CD8-positive, alpha-beta memory T cell (primary cell): ENCODE data around the gene STN1. TPM values are rescaled to one million over a fixed set of nuclear protein-coding genes. Genes with fewer than 3 reads are reported as not detected.

Experiments used
- CTCF ChIA-PET: fragments of 350-600 bp; sonication (Branson Sonifier 250); formaldehyde crosslinking; loops from one replicate; lab custom pipeline; 2021; ENCODE audit warnings: antibody characterized with exemption; lab: Charles Lee
- POLR2A ChIA-PET: fragments of 350-600 bp; sonication (Branson Sonifier 250); formaldehyde crosslinking; loops from one replicate; lab custom pipeline; 2021; ENCODE audit warnings: antibody characterized with exemption; lab: Charles Lee
- DNase-seq, 5 donors: peaks; one replicate each; pipeline versions ENCODE4 v3.0.0 to v3.0.0-alpha.2; 2020 to 2022; ENCODE audit warnings: mixed read lengths in 1 of 5
- H3K27ac ChIP-seq: one replicate; pipeline ENCODE4 v1.7.0; 2013; ENCODE audit warnings: low read depth, mild to moderate bottlenecking, low read length, moderate library complexity
- H3K27me3 ChIP-seq: 2 replicates; pipeline ENCODE4 v1.7.0; 2013; ENCODE audit warnings: low read length, mild to moderate bottlenecking; ENCODE audit not compliant: insufficient read depth, poor library complexity, severe bottlenecking
- H3K36me3 ChIP-seq: 2 replicates; pipeline ENCODE4 v1.7.0; 2013; ENCODE audit warnings: mild to moderate bottlenecking, low read length, moderate library complexity; ENCODE audit not compliant: insufficient read depth
- H3K4me1 ChIP-seq: 2 replicates; pipeline ENCODE4 v1.7.0; 2013; ENCODE audit warnings: mild to moderate bottlenecking, low read length, moderate library complexity; ENCODE audit not compliant: insufficient read depth
- H3K4me3 ChIP-seq: 2 replicates; pipeline ENCODE4 v1.7.0; 2013; ENCODE audit warnings: mild to moderate bottlenecking, low read length
- H3K9me3 ChIP-seq: 2 replicates; pipeline ENCODE4 v1.7.0; 2013; ENCODE audit warnings: mild to moderate bottlenecking, low read length
- H3K27ac Mint-ChIP-seq, 8 donors: one replicate each; pipeline ENCODE4 v1.8.0; 2020 to 2021; ENCODE audit warnings: mixed read lengths in 8 of 8, mild to moderate bottlenecking in 6 of 8, inconsistent platforms in 3 of 8, moderate library complexity in 3 of 8
- H3K27me3 Mint-ChIP-seq, 2 donors: one replicate each; pipeline ENCODE4 v1.8.0; 2020 to 2021; ENCODE audit warnings: mixed read lengths in 2 of 2, mild to moderate bottlenecking in 1 of 2, moderate library complexity in 1 of 2
- H3K36me3 Mint-ChIP-seq, 3 donors: one replicate each; pipeline ENCODE4 v1.8.0; 2020 to 2021; ENCODE audit warnings: mixed read lengths in 3 of 3, inconsistent platforms in 1 of 3, mild to moderate bottlenecking in 1 of 3
- H3K4me1 Mint-ChIP-seq, 3 donors: one replicate each; pipeline ENCODE4 v1.8.0; 2020 to 2021; ENCODE audit warnings: mixed read lengths in 3 of 3, inconsistent platforms in 1 of 3, mild to moderate bottlenecking in 1 of 3
- H3K4me3 Mint-ChIP-seq, 7 donors: one replicate each; pipeline ENCODE4 v1.8.0; 2020 to 2021; ENCODE audit warnings: mixed read lengths in 7 of 7, mild to moderate bottlenecking in 6 of 7, moderate library complexity in 4 of 7, inconsistent platforms in 2 of 7
- H3K9me3 Mint-ChIP-seq, 5 donors: one replicate each; pipeline ENCODE4 v1.8.0; 2020 to 2022; ENCODE audit warnings: mixed read lengths in 5 of 5, mild to moderate bottlenecking in 3 of 5, moderate library complexity in 2 of 5, inconsistent platforms in 1 of 5
- polyA plus RNA-seq: library from polyadenylated mRNA; unstranded; fragments of 300-500 nt; fragmentation: Illumina TruSeq; gene quantifications from one replicate; pipeline ENCODE4 v1.2.3, GENCODE V29; 2021
- total RNA-seq, 2 experiments: library from RNA; stranded (reverse); gene quantifications; one replicate each; pipeline ENCODE4 v1.2.3, GENCODE V29; 2021

Gene STN1
- total and polyA plus RNA-seq, 3 experiments from 2014 or later, result 23.6 to 101 (median 24.5) TPM

DNA sequence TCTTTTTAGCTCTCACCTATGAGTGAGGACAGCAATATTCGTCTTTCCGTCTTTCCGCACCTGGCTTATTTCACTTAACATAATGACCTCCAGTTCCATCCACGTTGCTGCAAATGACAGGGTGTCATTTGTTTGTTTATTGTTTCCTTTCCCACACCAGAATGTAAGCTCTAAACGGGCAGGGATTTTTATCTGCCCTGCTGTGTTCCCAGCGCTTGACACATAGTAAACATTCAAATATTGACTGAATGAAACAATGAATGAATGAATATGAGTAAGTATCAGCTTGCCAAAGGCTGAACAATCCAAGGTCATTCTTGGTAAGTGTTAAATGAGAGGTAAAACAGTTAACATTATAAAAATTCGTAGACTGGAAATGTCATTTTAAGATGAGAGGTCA lies 75.4 kb downstream of the STN1 start:
- peaks cover 5 to 10% of the 10 kb centered on the region in 2 donors for H3K27me3 Mint-ChIP-seq
- Histone ChIP-seq H3K36me3 (no peaks in the 10 kb centered on the region), H3K27me3 (no peaks in the 10 kb centered on the region), H3K4me1 (peaks cover 16% of the 10 kb centered on the region), H3K4me3 (no peak overlapping the region), H3K9me3 (no peaks in the 10 kb centered on the region), H3K27ac (no peak overlapping the region)
- peaks cover 13 to 18% (median 17%) of the 10 kb centered on the region in 3 donors for H3K4me1 Mint-ChIP-seq
- H3K27ac Mint-ChIP-seq, result no peak overlapping the region
- no peak overlapping the region for H3K4me3 Mint-ChIP-seq
- no peaks in the 10 kb centered on the region for H3K9me3 Mint-ChIP-seq
- no peak for DNase-seq
- ChIA-PET POLR2A (no interaction called here), CTCF (interaction anchor here (1.6 kb wide), 1 partner anchor 16 kb away, joined by 3 read pairs; no protein-coding TSS in a partner anchor)
- H3K36me3 Mint-ChIP-seq, result no peaks in the 10 kb centered on the region

GRCh38 chr10:103841519-103841918 lies 76.5 kb downstream of the STN1 start:
- DNase-seq, result no peak
- ChIA-PET POLR2A (no interaction called here), CTCF (interaction anchor here (1.6 kb wide), 1 partner anchor 17 kb away, joined by 3 read pairs; no protein-coding TSS in a partner anchor)
- H3K27ac ChIP-seq, result no peak overlapping the region
- Mint-ChIP-seq H3K4me1 (peaks cover 11 to 13% (median 12%) of the 10 kb centered on the region in 3 donors), H3K27me3 (peaks cover 5 to 10% of the 10 kb centered on the region in 2 donors), H3K27ac (peak overlapping the region in 1 of 8 donors; percentile 80), H3K9me3 (no peaks in the 10 kb centered on the region), H3K36me3 (no peaks in the 10 kb centered on the region), H3K4me3 (no peak overlapping the region)
- no peaks in the 10 kb centered on the region for H3K27me3 ChIP-seq
- H3K4me1 ChIP-seq, result peaks cover 13% of the 10 kb centered on the region
- no peaks in the 10 kb centered on the region for H3K36me3 ChIP-seq
- H3K4me3 ChIP-seq, result no peak overlapping the region
- no peaks in the 10 kb centered on the region for H3K9me3 ChIP-seq

DNA sequence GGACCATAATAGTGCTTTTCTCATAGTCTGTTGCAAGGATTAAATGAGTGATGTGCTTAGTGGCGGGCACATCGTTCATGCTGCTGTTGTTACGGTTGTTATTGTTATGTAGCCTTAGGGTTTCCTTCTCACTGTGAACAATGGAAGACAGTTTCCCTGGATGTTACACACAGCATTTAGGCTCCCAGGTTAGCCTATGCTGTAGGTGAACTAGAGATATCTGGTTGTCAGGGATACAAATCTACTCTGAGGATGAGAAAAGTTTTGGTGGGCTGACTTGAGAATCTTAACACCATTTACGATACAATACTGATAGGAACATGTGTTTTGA lies 77.3 kb downstream of the STN1 start:
- H3K4me3 Mint-ChIP-seq, result no peak overlapping the region
- no peak overlapping the region for H3K27ac ChIP-seq
- POLR2A ChIA-PET, result no interaction called here

GRCh38 chr10:103839872-103840739 lies 77.9 kb downstream of the STN1 start:
- Mint-ChIP-seq H3K36me3 (no peaks in the 10 kb centered on the region), H3K9me3 (no peaks in the 10 kb centered on the region), H3K4me3 (no peak overlapping the region), H3K4me1 (no peaks in the 10 kb centered on the region), H3K27ac (no peak overlapping the region), H3K27me3 (peaks cover 5 to 10% of the 10 kb centered on the region in 2 donors)
- ChIA-PET POLR2A (no interaction called here), CTCF (no interaction called here)
- H3K27me3 ChIP-seq, result no peaks in the 10 kb centered on the region
- no peak overlapping the region for H3K4me3 ChIP-seq
- no peaks in the 10 kb centered on the region for H3K4me1 ChIP-seq
- no peaks in the 10 kb centered on the region for H3K36me3 ChIP-seq
- no peaks in the 10 kb centered on the region for H3K9me3 ChIP-seq
- H3K27ac ChIP-seq, result no peak overlapping the region
- DNase-seq, result no peak

More for the DNA sequence above, 77.3 kb downstream of the STN1 start:
- H3K27me3 ChIP-seq, result no peaks in the 10 kb centered on the region
- no peaks in the 10 kb centered on the region for H3K9me3 ChIP-seq
- Mint-ChIP-seq H3K27ac (no peak overlapping the region), H3K9me3 (no peaks in the 10 kb centered on the region), H3K36me3 (no peaks in the 10 kb centered on the region), H3K27me3 (peaks cover 5 to 10% of the 10 kb centered on the region in 2 donors), H3K4me1 (peaks cover 2 to 5% (median 4%) of the 10 kb centered on the region in 3 donors)
- peaks cover 5% of the 10 kb centered on the region for H3K4me1 ChIP-seq
- H3K36me3 ChIP-seq, result no peaks in the 10 kb centered on the region
- CTCF ChIA-PET, result no interaction called here
- H3K4me3 ChIP-seq, result no peak overlapping the region
- no peak for DNase-seq

GRCh38 chr10:103839519-103839871 lies 78.5 kb downstream of the STN1 start:
- Histone ChIP-seq H3K36me3 (no peaks in the 10 kb centered on the region), H3K9me3 (no peaks in the 10 kb centered on the region), H3K4me3 (no peak overlapping the region), H3K27me3 (no peaks in the 10 kb centered on the region), H3K4me1 (no peaks in the 10 kb centered on the region), H3K27ac (no peak overlapping the region)
- H3K36me3 Mint-ChIP-seq, result no peaks in the 10 kb centered on the region
- H3K4me1 Mint-ChIP-seq, result no peaks in the 10 kb centered on the region
- no peaks in the 10 kb centered on the region for H3K9me3 Mint-ChIP-seq
- DNase-seq, result no peak
- no peak overlapping the region for H3K27ac Mint-ChIP-seq
- ChIA-PET POLR2A (no interaction called here), CTCF (no interaction called here)
- no peak overlapping the region for H3K4me3 Mint-ChIP-seq
- peaks cover 5 to 10% of the 10 kb centered on the region in 2 donors for H3K27me3 Mint-ChIP-seq

DNA sequence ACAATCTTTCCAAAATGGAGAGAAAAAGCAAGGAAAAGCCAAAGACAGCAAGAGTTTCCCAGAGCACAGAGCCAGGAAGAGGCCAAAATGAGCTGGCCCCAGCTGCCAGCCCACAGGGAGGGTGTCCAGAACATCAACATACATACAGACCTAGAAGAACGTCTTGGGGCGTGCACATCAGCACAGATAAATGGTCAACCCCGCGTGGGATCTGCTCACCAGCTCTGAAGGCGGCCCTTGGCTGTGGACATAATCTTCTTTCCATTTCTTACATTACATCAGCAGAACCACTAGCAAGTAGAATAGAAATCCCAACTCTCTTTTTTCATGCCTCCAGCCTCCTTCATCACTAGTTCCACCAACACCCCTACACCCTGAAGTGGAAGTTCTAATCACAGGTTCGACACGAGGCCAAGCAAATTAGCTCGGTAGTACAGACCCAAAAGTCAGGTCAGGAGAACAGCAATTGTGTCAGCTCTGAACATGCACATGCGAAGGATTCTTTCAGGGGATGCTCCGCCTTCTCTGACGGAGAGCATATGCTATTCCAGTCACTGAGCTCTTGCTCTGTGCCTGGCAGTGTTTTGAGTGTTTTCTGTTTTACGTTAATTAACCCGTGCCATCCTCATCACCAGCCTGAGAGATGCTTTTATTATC lies 79.0 kb downstream of the STN1 start:
- no peaks in the 10 kb centered on the region for H3K36me3 Mint-ChIP-seq
- Histone ChIP-seq H3K27ac (no peak overlapping the region), H3K4me1 (no peaks in the 10 kb centered on the region), H3K4me3 (no peak overlapping the region), H3K36me3 (no peaks in the 10 kb centered on the region), H3K9me3 (no peaks in the 10 kb centered on the region), H3K27me3 (no peaks in the 10 kb centered on the region)
- no peak overlapping the region for H3K4me3 Mint-ChIP-seq
- CTCF ChIA-PET, result no interaction called here
- H3K9me3 Mint-ChIP-seq, result no peaks in the 10 kb centered on the region
- DNase-seq, result no peak
- H3K27ac Mint-ChIP-seq, result no peak overlapping the region
- POLR2A ChIA-PET, result no interaction called here
- no peaks in the 10 kb centered on the region for H3K4me1 Mint-ChIP-seq
- H3K27me3 Mint-ChIP-seq, result peaks cover 5 to 10% of the 10 kb centered on the region in 2 donors

DNA sequence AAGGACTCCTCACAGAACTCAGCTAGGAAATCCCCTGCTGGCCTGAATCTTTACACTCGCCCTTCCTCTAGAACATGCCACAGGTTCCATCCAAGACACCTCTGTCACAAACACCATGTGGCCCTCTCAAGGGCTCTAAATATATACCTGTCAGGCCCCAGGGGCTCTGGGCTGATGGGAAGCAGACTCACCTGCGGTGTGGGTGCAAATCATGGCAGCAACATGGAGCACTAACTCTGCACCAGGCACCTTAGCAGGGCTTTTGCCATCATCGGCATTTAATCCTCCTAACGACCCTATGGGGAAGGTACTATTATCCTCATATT lies 80.0 kb downstream of the STN1 start:
- H3K36me3 ChIP-seq, result no peaks in the 10 kb centered on the region
- Mint-ChIP-seq H3K4me1 (no peaks in the 10 kb centered on the region), H3K27me3 (peaks cover 5 to 10% of the 10 kb centered on the region in 2 donors), H3K9me3 (peaks cover 2 to 4% (median 2%) of the 10 kb centered on the region in 5 donors), H3K27ac (no peak overlapping the region), H3K4me3 (no peak overlapping the region), H3K36me3 (peaks cover 0 to 2% (median 0%) of the 10 kb centered on the region in 3 donors)
- POLR2A ChIA-PET, result no interaction called here
- no peak for DNase-seq
- H3K27ac ChIP-seq, result no peak overlapping the region
- H3K4me3 ChIP-seq, result no peak overlapping the region
- no peaks in the 10 kb centered on the region for H3K27me3 ChIP-seq
- CTCF ChIA-PET, result no interaction called here
- no peaks in the 10 kb centered on the region for H3K4me1 ChIP-seq
- no peaks in the 10 kb centered on the region for H3K9me3 ChIP-seq

DNA sequence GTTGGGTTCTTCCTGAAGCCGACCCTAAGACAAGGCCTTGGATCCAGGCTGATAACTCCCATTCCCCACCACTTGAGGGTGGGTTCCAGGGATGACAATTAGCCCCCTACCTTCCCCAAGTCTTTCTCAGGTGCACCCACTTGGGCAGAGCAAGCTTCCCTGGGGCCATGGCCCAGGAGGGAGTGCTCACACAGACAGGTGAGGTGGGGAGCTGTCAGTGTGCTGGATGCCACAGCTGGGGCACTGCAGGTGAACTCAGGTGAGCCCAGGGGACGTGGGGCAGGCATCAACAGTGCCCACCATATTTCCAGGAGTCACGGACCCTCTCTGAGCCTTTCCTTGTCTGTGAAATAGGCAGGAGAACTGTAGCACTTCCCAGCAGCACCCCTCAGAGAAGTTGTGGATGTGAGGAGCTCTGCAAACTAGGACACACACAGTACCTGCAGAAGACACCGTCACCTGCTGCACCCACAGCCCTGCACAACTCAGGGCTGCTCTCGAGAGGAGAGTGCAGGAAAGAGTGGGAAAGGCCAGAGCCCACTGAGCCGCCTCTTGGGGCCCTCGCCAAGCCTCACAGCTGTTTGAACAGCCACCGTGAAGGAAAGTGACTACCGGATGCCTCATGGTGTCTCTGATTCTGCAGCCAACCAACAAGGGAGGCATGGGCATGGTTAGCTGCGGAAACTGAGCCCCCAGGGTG lies 80.5 kb downstream of the STN1 start:
- Histone ChIP-seq H3K27me3 (no peaks in the 10 kb centered on the region), H3K36me3 (no peaks in the 10 kb centered on the region), H3K4me1 (no peaks in the 10 kb centered on the region), H3K9me3 (no peaks in the 10 kb centered on the region), H3K27ac (no peak overlapping the region), H3K4me3 (no peak overlapping the region)
- ChIA-PET CTCF (no interaction called here), POLR2A (no interaction called here)
- H3K27ac Mint-ChIP-seq, result no peak overlapping the region
- no peak overlapping the region for H3K4me3 Mint-ChIP-seq
- peaks cover 5 to 10% of the 10 kb centered on the region in 2 donors for H3K27me3 Mint-ChIP-seq
- no peaks in the 10 kb centered on the region for H3K4me1 Mint-ChIP-seq
- H3K9me3 Mint-ChIP-seq, result peaks cover 4 to 7% (median 6%) of the 10 kb centered on the region in 5 donors
- DNase-seq, result no peak
- peaks cover 0 to 6% (median 0%) of the 10 kb centered on the region in 3 donors for H3K36me3 Mint-ChIP-seq
